ENCODE results near the gene WDR64. TPM values are rescaled to one million over a fixed set of nuclear protein-coding genes. Genes with fewer than 3 reads are reported as not detected.

Gene WDR64
- total and polyA plus RNA-seq, 2 experiments from 2014 or later: not detected

- TF ChIP-seq, protein P1, sequence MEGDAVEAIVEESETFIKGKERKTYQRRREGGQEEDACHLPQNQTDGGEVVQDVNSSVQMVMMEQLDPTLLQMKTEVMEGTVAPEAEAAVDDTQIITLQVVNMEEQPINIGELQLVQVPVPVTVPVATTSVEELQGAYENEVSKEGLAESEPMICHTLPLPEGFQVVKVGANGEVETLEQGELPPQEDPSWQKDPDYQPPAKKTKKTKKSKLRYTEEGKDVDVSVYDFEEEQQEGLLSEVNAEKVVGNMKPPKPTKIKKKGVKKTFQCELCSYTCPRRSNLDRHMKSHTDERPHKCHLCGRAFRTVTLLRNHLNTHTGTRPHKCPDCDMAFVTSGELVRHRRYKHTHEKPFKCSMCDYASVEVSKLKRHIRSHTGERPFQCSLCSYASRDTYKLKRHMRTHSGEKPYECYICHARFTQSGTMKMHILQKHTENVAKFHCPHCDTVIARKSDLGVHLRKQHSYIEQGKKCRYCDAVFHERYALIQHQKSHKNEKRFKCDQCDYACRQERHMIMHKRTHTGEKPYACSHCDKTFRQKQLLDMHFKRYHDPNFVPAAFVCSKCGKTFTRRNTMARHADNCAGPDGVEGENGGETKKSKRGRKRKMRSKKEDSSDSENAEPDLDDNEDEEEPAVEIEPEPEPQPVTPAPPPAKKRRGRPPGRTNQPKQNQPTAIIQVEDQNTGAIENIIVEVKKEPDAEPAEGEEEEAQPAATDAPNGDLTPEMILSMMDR (conservative IDR thresholded peaks at IDR 0.05; ENCODE audit: low read depth in 2 of 2): no peak
- TF ChIP-seq STAT1 (IDR thresholded peaks at IDR 0.05; ENCODE audit: unreplicated experiment): no peak
- TF ChIP-seq, protein P2, sequence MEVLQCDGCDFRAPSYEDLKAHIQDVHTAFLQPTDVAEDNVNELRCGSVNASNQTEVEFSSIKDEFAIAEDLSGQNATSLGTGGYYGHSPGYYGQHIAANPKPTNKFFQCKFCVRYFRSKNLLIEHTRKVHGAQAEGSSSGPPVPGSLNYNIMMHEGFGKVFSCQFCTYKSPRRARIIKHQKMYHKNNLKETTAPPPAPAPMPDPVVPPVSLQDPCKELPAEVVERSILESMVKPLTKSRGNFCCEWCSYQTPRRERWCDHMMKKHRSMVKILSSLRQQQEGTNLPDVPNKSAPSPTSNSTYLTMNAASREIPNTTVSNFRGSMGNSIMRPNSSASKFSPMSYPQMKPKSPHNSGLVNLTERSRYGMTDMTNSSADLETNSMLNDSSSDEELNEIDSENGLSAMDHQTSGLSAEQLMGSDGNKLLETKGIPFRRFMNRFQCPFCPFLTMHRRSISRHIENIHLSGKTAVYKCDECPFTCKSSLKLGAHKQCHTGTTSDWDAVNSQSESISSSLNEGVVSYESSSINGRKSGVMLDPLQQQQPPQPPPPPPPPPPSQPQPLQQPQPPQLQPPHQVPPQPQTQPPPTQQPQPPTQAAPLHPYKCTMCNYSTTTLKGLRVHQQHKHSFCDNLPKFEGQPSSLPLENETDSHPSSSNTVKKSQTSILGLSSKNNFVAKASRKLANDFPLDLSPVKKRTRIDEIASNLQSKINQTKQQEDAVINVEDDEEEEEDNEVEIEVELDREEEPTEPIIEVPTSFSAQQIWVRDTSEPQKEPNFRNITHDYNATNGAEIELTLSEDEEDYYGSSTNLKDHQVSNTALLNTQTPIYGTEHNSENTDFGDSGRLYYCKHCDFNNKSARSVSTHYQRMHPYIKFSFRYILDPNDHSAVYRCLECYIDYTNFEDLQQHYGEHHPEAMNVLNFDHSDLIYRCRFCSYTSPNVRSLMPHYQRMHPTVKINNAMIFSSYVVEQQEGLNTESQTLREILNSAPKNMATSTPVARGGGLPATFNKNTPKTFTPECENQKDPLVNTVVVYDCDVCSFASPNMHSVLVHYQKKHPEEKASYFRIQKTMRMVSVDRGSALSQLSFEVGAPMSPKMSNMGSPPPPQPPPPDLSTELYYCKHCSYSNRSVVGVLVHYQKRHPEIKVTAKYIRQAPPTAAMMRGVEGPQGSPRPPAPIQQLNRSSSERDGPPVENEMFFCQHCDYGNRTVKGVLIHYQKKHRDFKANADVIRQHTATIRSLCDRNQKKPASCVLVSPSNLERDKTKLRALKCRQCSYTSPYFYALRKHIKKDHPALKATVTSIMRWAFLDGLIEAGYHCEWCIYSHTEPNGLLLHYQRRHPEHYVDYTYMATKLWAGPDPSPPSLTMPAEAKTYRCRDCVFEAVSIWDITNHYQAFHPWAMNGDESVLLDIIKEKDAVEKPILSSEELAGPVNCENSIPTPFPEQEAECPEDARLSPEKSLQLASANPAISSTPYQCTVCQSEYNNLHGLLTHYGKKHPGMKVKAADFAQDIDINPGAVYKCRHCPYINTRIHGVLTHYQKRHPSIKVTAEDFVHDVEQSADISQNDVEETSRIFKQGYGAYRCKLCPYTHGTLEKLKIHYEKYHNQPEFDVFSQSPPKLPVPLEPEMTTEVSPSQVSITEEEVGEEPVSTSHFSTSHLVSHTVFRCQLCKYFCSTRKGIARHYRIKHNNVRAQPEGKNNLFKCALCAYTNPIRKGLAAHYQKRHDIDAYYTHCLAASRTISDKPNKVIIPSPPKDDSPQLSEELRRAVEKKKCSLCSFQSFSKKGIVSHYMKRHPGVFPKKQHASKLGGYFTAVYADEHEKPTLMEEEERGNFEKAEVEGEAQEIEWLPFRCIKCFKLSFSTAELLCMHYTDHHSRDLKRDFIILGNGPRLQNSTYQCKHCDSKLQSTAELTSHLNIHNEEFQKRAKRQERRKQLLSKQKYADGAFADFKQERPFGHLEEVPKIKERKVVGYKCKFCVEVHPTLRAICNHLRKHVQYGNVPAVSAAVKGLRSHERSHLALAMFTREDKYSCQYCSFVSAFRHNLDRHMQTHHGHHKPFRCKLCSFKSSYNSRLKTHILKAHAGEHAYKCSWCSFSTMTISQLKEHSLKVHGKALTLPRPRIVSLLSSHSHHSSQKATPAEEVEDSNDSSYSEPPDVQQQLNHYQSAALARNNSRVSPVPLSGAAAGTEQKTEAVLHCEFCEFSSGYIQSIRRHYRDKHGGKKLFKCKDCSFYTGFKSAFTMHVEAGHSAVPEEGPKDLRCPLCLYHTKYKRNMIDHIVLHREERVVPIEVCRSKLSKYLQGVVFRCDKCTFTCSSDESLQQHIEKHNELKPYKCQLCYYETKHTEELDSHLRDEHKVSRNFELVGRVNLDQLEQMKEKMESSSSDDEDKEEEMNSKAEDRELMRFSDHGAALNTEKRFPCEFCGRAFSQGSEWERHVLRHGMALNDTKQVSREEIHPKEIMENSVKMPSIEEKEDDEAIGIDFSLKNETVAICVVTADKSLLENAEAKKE (CRISPR knock-in tag; IDR thresholded peaks at IDR 0.05): no peak
- no peak for TF ChIP-seq ETS1 (IDR thresholded peaks at IDR 0.05)
- TF ChIP-seq NANOG (IDR thresholded peaks at IDR 0.05; ENCODE audit: borderline replicate concordance): no peak
- TF ChIP-seq POLR2AphosphoS5 (IDR thresholded peaks at IDR 0.05; ENCODE audit: low read depth): no peak
- no peak for TF ChIP-seq ZNF331 (CRISPR knock-in tag; IDR thresholded peaks at IDR 0.05; ENCODE audit: low read depth)
- H3K9me3 Mint-ChIP-seq: peaks cover 23% of the 10 kb centered on the region
- H3K36me3 Mint-ChIP-seq (ENCODE audit: low read depth): peaks cover 31% of the 10 kb centered on the region
- Histone ChIP-seq H2AFZ (no peak overlapping the region), H3K27ac (ENCODE audit: low read depth) (peak overlapping the region; percentile 83; the same call in 1 of the 2 replicates), H3K4me3 (peak overlapping the region; percentile 79), H3F3A (replicated peaks; ENCODE audit: low read depth) (no peaks in the 10 kb centered on the region), H3K4me1 (ENCODE audit: insufficient read depth) (peaks cover 9% of the 10 kb centered on the region), H3K27me3 (ENCODE audit: insufficient read depth) (no peaks in the 10 kb centered on the region), H4K20me1 (replicated peaks; ENCODE audit: insufficient read depth) (peaks cover 5% of the 10 kb centered on the region), H3K9me2 (ENCODE audit: insufficient read depth) (no peaks in the 10 kb centered on the region), H3K79me2 (replicated peaks; ENCODE audit: insufficient read depth) (peaks cover 48% of the 10 kb centered on the region), H3K4me2 (peak overlapping the region; percentile 83), H3K36me3 (ENCODE audit: insufficient read depth) (peaks cover 8% of the 10 kb centered on the region; the same call in 1 of the 2 replicates)
- peak overlapping the region; percentile 78 for H3K4me3 Mint-ChIP-seq
- DNase-seq (ENCODE audit: low spot score) (peak; percentile 65), ATAC-seq (peak; percentile 63)
- H3K4me1 Mint-ChIP-seq: peaks cover 24% of the 10 kb centered on the region
- peak overlapping the region; percentile 94 for H3K27ac Mint-ChIP-seq
- peaks cover 7% of the 10 kb centered on the region for H3K27me3 Mint-ChIP-seq (ENCODE audit: insufficient read depth, low read depth, poor library complexity)
Measured at GRCh38 chr1:241639623-241640148, 12.4 kb upstream of the WDR64 start.
